Sciatic nerve (tissue), 2 donors: ENCODE results near the gene DCUN1D1. TPM values are rescaled to one million over a fixed set of nuclear protein-coding genes. Genes with fewer than 3 reads are reported as not detected.

Source experiments
- ATAC-seq: fragments of 200-7000 bp; cut with Tn5 transposase; one replicate; pipeline ENCODE4 v1.9.1; 2020; ENCODE audit warnings: mild to moderate bottlenecking, moderate library complexity
- DNase-seq: peaks from one replicate; pipeline ENCODE4 v3.0.0-alpha.2; 2020; ENCODE audit warnings: low spot score
- intact Hi-C: fragments of 100-400 bp; cut with DNase I; formaldehyde crosslinking; loops from one replicate; pipeline ENCODE4 v1.14.2; 2022
- total RNA-seq: library from RNA; stranded (reverse); fragmentation: NEBNext Ultra II Directional; extraction: Animal tissue kit (Norgen Biotek cat#: 25700); gene quantifications from one replicate; pipeline ENCODE4 v1.2.1, GENCODE V29; 2021
- donor health status: DM: no; HTN: no; CAD: no.
- donor health status: DM: no; HTN: no; CAD: no.

DCUN1D1 gene
- total RNA-seq, 1 donor from 2014 or later: 61.9 TPM

GRCh38 chr3:182908471-182908870 is 71.9 kb downstream of the DCUN1D1 start:
- no peak for ATAC-seq
- intact Hi-C loops: no loop called here
- DNase-seq: no peak

- DNase-seq: no peak
- ATAC-seq: no peak
- intact Hi-C loops: no loop called here
Observed at GRCh38 chr3:182906036-182906435, 74.3 kb downstream of the DCUN1D1 start.

- intact Hi-C loops: no loop called here
- no peak for ATAC-seq
- no peak for DNase-seq
Observed at GRCh38 chr3:182905623-182906022, 74.7 kb downstream of the DCUN1D1 start.

DNA sequence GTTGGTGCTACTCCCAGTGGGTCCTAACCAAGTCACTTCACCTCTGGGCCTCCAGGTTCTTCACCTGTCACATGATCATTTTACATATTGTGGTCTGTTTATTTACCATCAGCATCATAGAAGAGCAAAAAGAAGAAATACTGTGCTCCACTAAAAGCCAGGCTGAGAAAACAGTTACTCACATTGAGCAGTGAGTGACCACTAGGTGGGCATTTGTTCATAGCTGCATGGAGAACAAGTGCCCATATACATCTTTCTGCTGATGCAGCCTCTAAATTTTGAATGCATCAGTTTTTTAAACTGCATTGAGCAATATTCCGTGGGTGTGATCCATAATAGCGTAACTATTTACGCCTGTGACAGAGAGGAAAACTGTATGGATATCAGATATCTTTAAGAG is 76.2 kb downstream of the DCUN1D1 start:
- ATAC-seq (no peak), DNase-seq (no peak)
- intact Hi-C loops: no loop called here

GRCh38 chr3:182902236-182902635 is 78.1 kb downstream of the DCUN1D1 start:
- ATAC-seq (no peak), DNase-seq (no peak)
- intact Hi-C loops: no loop called here

DNA sequence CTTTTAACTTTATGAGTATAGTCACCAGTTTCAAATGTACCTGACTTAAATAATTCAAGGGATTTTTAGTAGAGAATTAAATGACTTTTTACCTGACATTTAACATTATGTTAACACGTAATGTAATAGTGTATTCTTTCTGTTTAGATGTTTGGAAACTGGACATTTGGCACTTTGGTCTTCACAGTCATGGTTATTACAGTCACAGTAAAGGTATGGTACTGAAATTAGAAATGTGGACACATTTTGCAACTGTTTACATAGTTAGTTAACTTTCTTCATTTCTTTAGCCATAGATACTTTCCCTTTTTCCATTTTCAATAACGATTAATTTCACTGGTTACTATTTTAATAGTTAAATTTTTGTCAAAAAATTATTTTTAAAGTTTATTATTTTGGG is 83.8 kb downstream of the DCUN1D1 start:
- intact Hi-C loops: no loop called here
- no peak for DNase-seq
- no peak for ATAC-seq

GRCh38 chr3:182895513-182896112 is 84.7 kb downstream of the DCUN1D1 start:
- intact Hi-C loops: no loop called here
- ATAC-seq (no peak), DNase-seq (no peak)

DNA sequence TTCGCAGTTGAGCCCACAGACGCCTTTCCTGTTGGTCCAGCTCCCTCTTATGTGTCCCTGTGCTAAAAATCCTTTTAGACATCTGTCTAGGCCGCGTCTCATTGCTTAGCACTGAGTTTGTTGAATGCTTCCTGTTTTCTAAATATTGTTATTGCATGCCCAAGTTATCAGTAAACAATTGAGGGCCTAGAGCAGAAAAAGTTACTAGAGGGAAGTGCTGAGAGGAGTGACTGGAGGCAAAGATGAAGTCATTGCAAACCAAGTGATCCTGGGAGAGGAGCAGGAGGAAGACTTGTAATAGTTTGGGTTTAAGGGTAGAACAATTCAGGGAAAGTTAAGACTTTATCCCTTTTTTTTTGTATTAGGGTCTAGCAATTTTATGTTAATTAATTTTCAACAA is 88.1 kb downstream of the DCUN1D1 start:
- intact Hi-C loops: no loop called here
- ATAC-seq (no peak), DNase-seq (no peak)

DNA sequence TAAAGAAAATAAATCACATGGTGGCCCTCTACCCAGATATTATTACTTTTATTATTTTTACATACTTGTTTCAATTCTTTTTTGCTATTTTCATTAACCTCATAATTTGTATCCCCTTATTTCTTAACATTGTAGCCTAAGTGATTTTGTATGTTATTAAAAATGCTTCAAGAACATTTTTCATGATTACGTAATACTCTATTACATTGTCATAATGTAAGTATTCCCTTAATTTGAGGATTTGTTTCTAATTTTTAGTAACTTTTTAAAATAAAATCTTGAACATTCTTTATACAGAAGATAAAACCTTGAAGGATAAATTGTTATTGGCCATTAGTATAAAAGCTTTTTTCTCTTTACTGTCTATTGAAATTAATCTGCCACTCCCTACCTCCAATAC is 89.0 kb downstream of the DCUN1D1 start:
- DNase-seq: no peak
- intact Hi-C loops: no loop called here
- ATAC-seq: no peak

GRCh38 chr3:182889948-182890629 is 90.2 kb downstream of the DCUN1D1 start:
- DNase-seq: no peak
- intact Hi-C loops: no loop called here
- ATAC-seq: peak; percentile 50

Other genes with a start within 250 kb of the DCUN1D1 start
- gene ATP11B, start 187.0 kb downstream of the DCUN1D1 start, total RNA-seq: 58.7 TPM
- 32.0 TPM for gene MCCC1, start 119.0 kb upstream of the DCUN1D1 start, total RNA-seq
- 0.31 TPM for gene LAMP3, start 182.2 kb upstream of the DCUN1D1 start, total RNA-seq